TTC549 (cell line): ENCODE data around the gene KIRREL3.
"Not testable (repeated sequence)": the region's sequence is repeated elsewhere in the genome, so short reads cannot be mapped to it uniquely, and the experiment has no call there.

Source experiments
- FAIRE-seq: peaks from 2 replicates; lab custom pipeline; 2012; peaks lifted over from hg19 to GRCh38; lab: Jason Lieb, UNC

KIRREL3 gene

GRCh38 chr11:126374562-126375300 lies 625.8 kb downstream of the KIRREL3 start:
- not testable (repeated sequence) for FAIRE-seq

- FAIRE-seq, result not testable (repeated sequence)
Observed at GRCh38 chr11:126373389-126374066, 627.0 kb downstream of the KIRREL3 start.
